Measurements from ENCODE around the gene FRYL.

- TF ChIP-seq, protein P1, sequence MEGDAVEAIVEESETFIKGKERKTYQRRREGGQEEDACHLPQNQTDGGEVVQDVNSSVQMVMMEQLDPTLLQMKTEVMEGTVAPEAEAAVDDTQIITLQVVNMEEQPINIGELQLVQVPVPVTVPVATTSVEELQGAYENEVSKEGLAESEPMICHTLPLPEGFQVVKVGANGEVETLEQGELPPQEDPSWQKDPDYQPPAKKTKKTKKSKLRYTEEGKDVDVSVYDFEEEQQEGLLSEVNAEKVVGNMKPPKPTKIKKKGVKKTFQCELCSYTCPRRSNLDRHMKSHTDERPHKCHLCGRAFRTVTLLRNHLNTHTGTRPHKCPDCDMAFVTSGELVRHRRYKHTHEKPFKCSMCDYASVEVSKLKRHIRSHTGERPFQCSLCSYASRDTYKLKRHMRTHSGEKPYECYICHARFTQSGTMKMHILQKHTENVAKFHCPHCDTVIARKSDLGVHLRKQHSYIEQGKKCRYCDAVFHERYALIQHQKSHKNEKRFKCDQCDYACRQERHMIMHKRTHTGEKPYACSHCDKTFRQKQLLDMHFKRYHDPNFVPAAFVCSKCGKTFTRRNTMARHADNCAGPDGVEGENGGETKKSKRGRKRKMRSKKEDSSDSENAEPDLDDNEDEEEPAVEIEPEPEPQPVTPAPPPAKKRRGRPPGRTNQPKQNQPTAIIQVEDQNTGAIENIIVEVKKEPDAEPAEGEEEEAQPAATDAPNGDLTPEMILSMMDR (IDR thresholded peaks at IDR 0.05) = no peak
- TF ChIP-seq POLR2A (IDR thresholded peaks at IDR 0.05) = no peak
Observed at GRCh38 chr4:48470137-48470536, 309.9 kb downstream of the FRYL start.
